ENCODE data around the gene ZNF654. TPM values are rescaled to one million over a fixed set of nuclear protein-coding genes. Genes with fewer than 3 reads are reported as not detected.

Gene ZNF654
- total RNA-seq, 4 donors from 2014 or later = 9.0 to 22.9 (median 11.3) TPM

- no peak overlapping the region for H3K27ac ChIP-seq
- H3K9me3 ChIP-seq = no peaks in the 10 kb centered on the region
- no peak for DNase-seq (ENCODE audit: low spot score in 2 of 2)
- no peak overlapping the region for H3K4me3 ChIP-seq
- H3K36me3 ChIP-seq = no peaks in the 10 kb centered on the region
- TF ChIP-seq EP300 (IDR thresholded peaks at IDR 0.05) (no peak), POLR2A (IDR thresholded peaks at IDR 0.05) (no peak), CTCF (IDR thresholded peaks at IDR 0.05) (no peak), POLR2AphosphoS5 (IDR thresholded peaks at IDR 0.05) (no peak)
- no peaks in the 10 kb centered on the region for H3K27me3 ChIP-seq
- 96% methylated on average over 2 of the region's 2 CpGs for WGBS
- peaks cover 10% of the 10 kb centered on the region for H3K4me1 ChIP-seq
Observed at GRCh38 chr3:88028876-88029275, 30.2 kb upstream of the ZNF654 start.

- H3K27me3 ChIP-seq = no peaks in the 10 kb centered on the region
- no peak overlapping the region for H3K4me3 ChIP-seq
- peaks cover 10% of the 10 kb centered on the region for H3K4me1 ChIP-seq
- no peak overlapping the region for H3K27ac ChIP-seq
- no peaks in the 10 kb centered on the region for H3K36me3 ChIP-seq
- H3K9me3 ChIP-seq = no peaks in the 10 kb centered on the region
- 63% methylated on average over 3 of the region's 3 CpGs for WGBS
- TF ChIP-seq POLR2A (IDR thresholded peaks at IDR 0.05) (no peak), EP300 (IDR thresholded peaks at IDR 0.05) (no peak), POLR2AphosphoS5 (IDR thresholded peaks at IDR 0.05) (no peak), CTCF (IDR thresholded peaks at IDR 0.05) (no peak)
- no peak for DNase-seq (ENCODE audit: low spot score in 2 of 2)
Observed at GRCh38 chr3:88030210-88030609, 28.8 kb upstream of the ZNF654 start.

GRCh38 chr3:88031642-88032077, 27.4 kb upstream of the ZNF654 start:
- peak overlapping the region; percentile 44 for H3K4me3 ChIP-seq
- peak overlapping the region; percentile 25 for H3K27ac ChIP-seq
- TF ChIP-seq POLR2A (IDR thresholded peaks at IDR 0.05) (no peak), CTCF (IDR thresholded peaks at IDR 0.05) (no peak), POLR2AphosphoS5 (IDR thresholded peaks at IDR 0.05) (no peak), EP300 (IDR thresholded peaks at IDR 0.05) (no peak)
- no peaks in the 10 kb centered on the region for H3K27me3 ChIP-seq
- H3K36me3 ChIP-seq = no peaks in the 10 kb centered on the region
- WGBS = 0% methylated on average over 1 of the region's 1 CpG
- H3K4me1 ChIP-seq = peaks cover 10% of the 10 kb centered on the region
- H3K9me3 ChIP-seq = no peaks in the 10 kb centered on the region
- no peak for DNase-seq (ENCODE audit: low spot score in 2 of 2)

GRCh38 chr3:88032245-88032644, 26.8 kb upstream of the ZNF654 start:
- WGBS = 23% methylated on average over 2 of the region's 2 CpGs
- Histone ChIP-seq H3K27ac (peak overlapping the region; percentile 25), H3K4me3 (peak overlapping the region; percentile 44), H3K4me1 (peaks cover 10% of the 10 kb centered on the region), H3K27me3 (no peaks in the 10 kb centered on the region), H3K36me3 (no peaks in the 10 kb centered on the region), H3K9me3 (no peaks in the 10 kb centered on the region)
- no peak for TF ChIP-seq EP300 (IDR thresholded peaks at IDR 0.05)
- TF ChIP-seq POLR2AphosphoS5 (IDR thresholded peaks at IDR 0.05) = no peak
- TF ChIP-seq CTCF (IDR thresholded peaks at IDR 0.05) = no peak
- no peak for TF ChIP-seq POLR2A (IDR thresholded peaks at IDR 0.05)
- DNase-seq (ENCODE audit: low spot score in 2 of 2) = no peak

GRCh38 chr3:88033079-88033478, 26.0 kb upstream of the ZNF654 start:
- TF ChIP-seq EP300 (IDR thresholded peaks at IDR 0.05) = no peak
- TF ChIP-seq POLR2A (IDR thresholded peaks at IDR 0.05) = no peak
- TF ChIP-seq CTCF (IDR thresholded peaks at IDR 0.05) = no peak
- no peak for TF ChIP-seq POLR2AphosphoS5 (IDR thresholded peaks at IDR 0.05)
- H3K9me3 ChIP-seq = no peaks in the 10 kb centered on the region
- 84% methylated on average over 2 of the region's 2 CpGs for WGBS
- H3K4me3 ChIP-seq = no peak overlapping the region
- no peaks in the 10 kb centered on the region for H3K27me3 ChIP-seq
- no peak overlapping the region for H3K27ac ChIP-seq
- no peak for DNase-seq (ENCODE audit: low spot score in 2 of 2)
- H3K4me1 ChIP-seq = peaks cover 10% of the 10 kb centered on the region
- no peaks in the 10 kb centered on the region for H3K36me3 ChIP-seq

All from suprapubic skin (tissue), 4 donors.